HG03432 (cell line): ENCODE results near the gene PTDSS2.
"Not testable (repeated sequence)": the region's sequence is repeated elsewhere in the genome, so short reads cannot be mapped to it uniquely, and the experiment has no call there.

Source experiments
- ATAC-seq: cut with Tn5 transposase; IDR thresholded peaks from one replicate; pipeline ENCODE4 v1.9.1; 2021; ENCODE audit warnings: mild to moderate bottlenecking, moderate library complexity; ENCODE audit not compliant: unreplicated experiment

Gene PTDSS2

GRCh38 chr11:413120-414081 lies 36.7 kb upstream of the PTDSS2 start:
- ATAC-seq = no peak

- ATAC-seq = no peak
Observed at GRCh38 chr11:414318-414857, 35.7 kb upstream of the PTDSS2 start.

- ATAC-seq = no peak
Observed at GRCh38 chr11:415640-416041, 34.4 kb upstream of the PTDSS2 start.

DNA sequence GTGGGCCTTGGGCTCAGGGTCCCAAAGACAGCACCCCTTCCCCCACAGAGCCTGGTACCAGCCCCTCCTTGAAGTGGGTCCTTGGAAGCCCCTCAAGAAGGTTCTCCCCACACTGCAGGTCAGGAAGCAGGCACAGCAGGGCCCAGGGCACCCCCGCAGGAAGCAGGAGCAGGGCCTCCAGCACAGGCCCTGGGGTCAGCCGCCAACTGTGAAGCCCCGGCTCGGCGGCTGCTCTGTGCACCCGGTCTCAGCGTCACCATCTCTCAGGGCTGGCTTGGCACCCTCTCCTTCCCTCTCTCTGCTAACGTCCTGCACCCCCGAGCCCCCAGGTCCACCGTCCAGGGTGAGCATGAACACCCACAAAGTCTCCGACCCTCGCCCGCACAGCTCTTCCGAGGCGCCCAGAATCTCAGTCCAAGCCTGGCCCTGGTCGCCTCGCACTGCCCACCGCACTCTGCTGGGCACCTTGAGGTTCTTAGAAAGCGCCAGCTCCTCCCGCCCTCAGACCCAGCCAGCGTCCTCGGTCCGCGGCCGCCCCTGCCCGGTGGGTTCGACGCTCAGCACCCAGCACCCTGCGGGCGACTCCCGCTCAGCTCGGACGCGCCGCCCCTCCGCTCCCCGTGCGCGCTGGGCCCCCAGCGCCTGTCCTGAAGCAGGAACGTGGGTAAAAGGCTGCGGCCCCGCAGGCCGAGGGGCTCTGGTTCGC lies 33.9 kb upstream of the PTDSS2 start:
- no peak for ATAC-seq

DNA sequence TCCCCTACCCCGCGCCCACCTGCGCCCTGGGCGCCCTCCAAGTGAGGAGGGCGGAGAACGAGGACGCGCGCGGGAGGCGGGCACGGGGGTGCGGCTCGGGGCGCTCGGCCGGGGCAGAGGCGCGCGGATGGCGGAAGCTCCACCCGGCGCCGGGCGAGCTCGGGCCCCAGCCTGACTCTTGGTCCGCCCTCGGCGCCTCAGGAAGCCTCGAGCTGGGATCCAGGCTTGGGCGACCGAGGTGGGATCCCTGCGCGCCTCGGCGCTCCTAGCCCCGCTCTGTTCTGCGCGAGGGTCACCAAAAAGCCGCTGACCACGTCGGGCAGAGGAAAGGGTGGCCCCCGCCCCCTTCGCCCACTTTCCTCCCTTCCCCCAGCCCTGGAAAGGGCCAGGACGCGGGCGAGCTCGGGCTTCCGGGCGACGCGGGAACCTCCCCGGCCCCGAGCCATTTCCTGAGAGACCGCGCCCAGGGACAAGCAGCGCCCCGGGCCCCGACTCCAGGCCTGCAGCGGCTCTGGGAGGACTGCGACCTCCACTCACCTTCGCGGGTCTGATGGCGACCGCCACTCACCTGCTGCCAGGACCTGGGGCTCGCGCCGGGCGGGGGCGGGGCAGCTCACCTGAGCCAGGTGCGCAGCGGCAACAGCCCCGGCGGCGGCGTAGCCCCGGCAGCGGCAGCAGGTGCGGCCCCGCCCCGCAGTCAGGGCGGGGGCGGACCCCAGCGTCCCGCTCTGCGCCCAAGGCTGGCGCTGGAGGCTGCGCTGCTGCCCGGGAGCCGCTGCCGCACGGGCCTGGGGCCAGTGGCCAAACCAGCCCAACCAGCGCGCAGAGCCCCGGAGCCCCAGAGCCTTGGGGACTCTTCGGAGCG lies 33.1 kb upstream of the PTDSS2 start:
- no peak for ATAC-seq

DNA sequence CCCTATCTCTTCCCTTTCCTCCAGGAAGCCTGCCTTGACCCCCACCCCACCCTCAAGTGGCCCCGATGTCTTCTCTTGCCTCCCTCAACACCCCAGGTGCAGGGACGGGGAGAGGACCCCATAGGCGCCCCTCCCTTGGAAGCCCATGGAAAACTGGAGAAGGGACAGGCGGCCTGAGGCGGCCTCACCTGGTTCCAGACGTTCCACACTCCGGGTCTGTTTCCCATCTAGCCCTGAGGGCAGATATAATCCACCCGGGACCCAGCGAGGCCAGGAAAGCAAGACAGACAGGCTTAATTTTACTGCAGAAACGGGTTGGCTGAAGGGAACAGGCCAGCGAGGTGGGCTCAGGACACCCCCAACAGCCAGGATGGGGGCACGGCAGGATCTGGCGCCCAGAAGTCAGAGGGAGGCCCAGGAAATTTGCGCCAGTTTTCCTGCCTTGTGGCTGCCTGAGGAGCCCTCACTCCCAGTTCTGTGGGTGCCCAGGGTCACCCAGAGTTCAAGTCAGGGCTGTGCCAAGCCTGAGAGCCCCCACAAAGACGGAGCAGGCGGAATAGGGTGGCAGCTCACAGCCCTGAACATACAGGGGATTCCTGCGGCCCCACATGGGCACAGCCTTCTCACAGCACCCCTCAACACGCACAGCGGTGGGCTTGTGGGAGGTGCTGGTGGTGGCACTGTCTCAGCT lies 32.3 kb upstream of the PTDSS2 start:
- ATAC-seq = no peak

GRCh38 chr11:418343-419247 lies 31.5 kb upstream of the PTDSS2 start:
- ATAC-seq = no peak

DNA sequence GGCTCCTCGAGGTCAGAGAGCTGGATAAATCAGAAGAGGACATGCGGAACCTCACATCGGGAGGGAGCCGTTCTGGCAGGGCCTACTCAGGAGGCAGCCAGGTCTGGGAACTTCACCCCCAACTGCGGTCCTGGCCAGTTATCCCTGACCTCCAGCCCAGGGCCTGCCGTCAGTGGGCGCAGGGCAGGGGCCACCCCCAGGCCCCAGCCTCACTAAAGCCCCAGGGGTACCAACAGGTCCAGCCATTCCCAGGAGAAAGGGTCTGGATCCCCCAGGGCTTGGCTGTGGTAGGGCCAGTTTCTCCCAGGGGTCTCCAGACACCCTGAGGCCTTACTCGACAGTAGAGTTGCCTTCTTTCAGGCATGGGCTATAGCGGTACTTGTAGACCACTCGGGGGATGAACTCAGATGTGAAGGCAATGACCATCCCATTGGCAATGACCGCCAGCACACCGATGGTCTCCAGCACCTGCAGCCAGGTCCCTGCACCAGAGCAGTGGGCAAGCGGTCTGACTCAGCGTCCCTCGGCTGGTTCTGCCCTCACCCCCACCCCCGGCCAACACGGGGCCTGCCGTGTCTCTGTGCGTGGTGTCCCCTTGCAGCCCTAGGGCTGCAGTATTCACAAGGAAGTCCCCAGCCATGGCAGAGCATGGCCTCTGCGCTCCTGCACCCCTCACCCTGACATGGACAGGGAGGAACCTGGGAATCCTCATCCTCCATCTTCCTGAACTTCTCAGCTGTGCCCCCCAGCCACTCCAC lies 30.7 kb upstream of the PTDSS2 start:
- no peak for ATAC-seq

- ATAC-seq = no peak
Observed at GRCh38 chr11:420054-420910, 29.8 kb upstream of the PTDSS2 start.

GRCh38 chr11:420911-421321 lies 29.2 kb upstream of the PTDSS2 start:
- ATAC-seq = no peak

- no peak for ATAC-seq
Observed at GRCh38 chr11:422249-422656, 27.8 kb upstream of the PTDSS2 start.

DNA sequence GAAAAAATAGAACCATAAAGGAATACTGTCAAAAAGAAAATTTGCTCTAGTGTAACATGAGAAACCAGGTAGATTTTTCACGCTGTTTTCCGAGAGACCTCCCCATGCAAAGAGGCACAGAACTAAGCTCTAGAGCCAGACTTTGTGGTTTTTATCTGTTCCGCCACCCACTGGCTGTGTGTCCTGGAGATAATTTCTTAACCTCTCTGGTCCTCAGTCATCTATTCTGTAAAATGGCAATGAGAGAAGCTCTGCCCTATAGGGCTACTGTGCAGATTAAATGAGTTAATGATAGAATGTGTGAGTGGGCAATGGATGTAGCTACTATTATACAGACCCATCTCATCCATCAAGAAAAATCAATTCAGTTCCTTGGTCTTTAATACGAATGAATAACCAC lies 25.8 kb upstream of the PTDSS2 start:
- ATAC-seq = no peak

DNA sequence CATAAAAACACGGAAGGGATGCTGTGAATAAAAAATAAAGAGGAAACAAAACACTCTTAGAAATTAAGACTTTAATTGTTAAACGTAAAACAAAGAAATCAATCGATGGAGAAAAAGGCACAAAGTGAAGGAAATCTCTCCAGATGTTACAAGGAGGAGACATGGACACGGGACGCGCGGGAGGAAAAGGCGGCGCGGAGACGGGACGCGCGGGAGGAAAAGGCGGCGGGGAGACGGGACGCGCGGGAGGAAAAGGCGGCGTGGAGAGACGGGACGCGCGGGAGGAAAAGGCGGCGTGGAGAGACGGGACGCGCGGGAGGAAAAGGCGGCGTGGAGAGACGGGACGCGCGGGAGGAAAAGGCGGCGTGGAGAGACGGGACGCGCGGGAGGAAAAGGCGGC lies 25.3 kb upstream of the PTDSS2 start:
- not testable (repeated sequence) for ATAC-seq

- ATAC-seq = no peak
Observed at GRCh38 chr11:425301-425700, 24.8 kb upstream of the PTDSS2 start.

DNA sequence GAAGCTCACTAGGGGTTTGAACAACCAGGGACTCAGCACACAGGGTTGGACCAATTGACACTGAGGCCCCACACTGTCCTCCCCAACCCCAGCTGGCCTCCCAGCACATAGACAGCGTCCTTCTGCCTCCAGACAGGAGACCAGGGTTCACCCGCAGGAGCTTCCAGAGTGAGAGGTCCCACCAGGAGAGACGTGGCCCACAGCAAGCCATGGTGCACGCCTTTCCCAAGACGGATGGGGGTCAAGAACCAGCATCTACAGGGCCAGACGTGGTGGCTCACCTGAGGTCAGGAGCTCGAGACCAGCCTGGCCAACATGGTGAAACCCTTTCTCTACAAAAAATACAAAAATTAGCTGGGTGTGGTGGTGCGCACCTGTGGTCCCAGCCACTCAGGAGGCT lies 23.2 kb upstream of the PTDSS2 start:
- no peak for ATAC-seq

GRCh38 chr11:428295-428694 lies 21.8 kb upstream of the PTDSS2 start:
- ATAC-seq = no peak

GRCh38 chr11:429391-429790 lies 20.7 kb upstream of the PTDSS2 start:
- no peak for ATAC-seq
